GM12874 (cell line): ENCODE data around the gene DNAAF8.

Source experiments
- TF ChIP-seq, protein P1 (sequence below): IDR thresholded peaks from 2 replicates; pipeline ENCODE4 v1.5.1; 2011; ENCODE audit warnings: low read depth, mild to moderate bottlenecking, control low read depth, low read length, moderate library complexity; ENCODE audit not compliant: insufficient read depth

Gene DNAAF8

DNA sequence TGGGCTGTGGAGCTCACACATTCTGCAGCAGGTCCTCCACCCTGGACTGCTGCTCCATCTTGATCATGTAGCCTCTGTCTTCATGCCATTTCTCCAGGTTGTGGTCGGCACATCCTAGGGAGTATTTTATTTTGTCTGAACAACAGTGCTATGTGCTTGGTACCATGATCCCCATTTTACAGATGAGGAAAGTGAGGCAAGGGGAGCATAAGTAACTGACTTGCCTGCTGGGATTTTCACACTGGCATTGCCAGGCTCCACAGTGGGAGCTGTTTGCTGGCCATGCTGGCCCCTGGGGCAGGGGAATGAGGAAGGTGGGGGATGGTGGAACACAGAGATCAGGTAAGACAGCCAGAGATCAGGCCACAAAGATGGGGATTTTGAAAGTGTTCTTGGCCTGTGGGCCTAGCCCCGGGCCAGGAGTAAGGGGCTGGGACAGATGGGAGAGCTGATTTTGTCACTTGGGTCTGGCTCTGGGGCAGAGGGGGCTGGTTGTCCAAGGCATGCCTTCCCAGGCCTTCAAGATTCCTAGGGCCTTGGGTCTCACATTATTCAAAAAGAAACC lies 41.9 kb downstream of the DNAAF8 start:
- TF ChIP-seq, protein P1, sequence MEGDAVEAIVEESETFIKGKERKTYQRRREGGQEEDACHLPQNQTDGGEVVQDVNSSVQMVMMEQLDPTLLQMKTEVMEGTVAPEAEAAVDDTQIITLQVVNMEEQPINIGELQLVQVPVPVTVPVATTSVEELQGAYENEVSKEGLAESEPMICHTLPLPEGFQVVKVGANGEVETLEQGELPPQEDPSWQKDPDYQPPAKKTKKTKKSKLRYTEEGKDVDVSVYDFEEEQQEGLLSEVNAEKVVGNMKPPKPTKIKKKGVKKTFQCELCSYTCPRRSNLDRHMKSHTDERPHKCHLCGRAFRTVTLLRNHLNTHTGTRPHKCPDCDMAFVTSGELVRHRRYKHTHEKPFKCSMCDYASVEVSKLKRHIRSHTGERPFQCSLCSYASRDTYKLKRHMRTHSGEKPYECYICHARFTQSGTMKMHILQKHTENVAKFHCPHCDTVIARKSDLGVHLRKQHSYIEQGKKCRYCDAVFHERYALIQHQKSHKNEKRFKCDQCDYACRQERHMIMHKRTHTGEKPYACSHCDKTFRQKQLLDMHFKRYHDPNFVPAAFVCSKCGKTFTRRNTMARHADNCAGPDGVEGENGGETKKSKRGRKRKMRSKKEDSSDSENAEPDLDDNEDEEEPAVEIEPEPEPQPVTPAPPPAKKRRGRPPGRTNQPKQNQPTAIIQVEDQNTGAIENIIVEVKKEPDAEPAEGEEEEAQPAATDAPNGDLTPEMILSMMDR = no peak

GRCh38 chr16:4777339-4778049 lies 43.2 kb downstream of the DNAAF8 start:
- TF ChIP-seq, protein P1 = no peak

- TF ChIP-seq, protein P1 = no peak
Measured at GRCh38 chr16:4778050-4778392, 43.7 kb downstream of the DNAAF8 start.

- TF ChIP-seq, protein P1 = no peak
Measured at GRCh38 chr16:4780235-4780634, 45.9 kb downstream of the DNAAF8 start.

- TF ChIP-seq, protein P1 = no peak
Measured at GRCh38 chr16:4783251-4783950, 49.1 kb downstream of the DNAAF8 start.

GRCh38 chr16:4783951-4784336 lies 49.6 kb downstream of the DNAAF8 start:
- TF ChIP-seq, protein P1 = no peak

DNA sequence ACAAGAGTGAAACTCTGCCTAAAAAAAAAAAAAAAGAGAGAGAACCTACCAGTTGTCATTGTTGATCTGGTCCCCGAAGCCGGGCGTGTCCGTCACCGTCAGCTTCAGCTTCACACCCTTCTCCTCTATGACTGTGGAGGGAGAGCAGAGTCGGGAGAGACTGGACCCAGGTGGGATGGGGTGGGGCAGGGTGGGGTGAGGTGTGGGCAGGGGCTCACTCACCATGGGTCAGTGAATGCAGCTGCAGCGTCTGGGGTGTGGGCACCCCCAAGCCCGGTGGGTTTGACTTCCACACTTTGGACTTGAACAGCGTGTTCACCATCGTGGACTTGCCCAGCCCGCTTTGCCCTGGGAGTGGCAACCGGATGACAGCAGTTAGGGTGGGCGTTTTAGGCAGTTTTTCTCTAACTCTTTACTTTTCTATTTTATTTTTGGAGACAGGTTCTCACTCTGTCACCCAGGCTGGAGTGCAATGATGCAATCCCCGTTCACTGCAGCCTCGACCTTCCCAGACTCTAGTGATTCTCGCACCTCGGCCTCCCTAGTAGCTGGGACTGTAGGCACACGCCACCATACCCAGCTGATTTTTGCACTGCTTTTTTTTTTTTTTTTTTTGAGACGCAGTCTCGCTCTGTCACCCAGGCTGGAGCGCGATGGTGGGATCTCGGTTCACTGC lies 51.6 kb downstream of the DNAAF8 start:
- TF ChIP-seq, protein P1 = no peak
